Stimulated activated CD4-positive, alpha-beta T cell treated with anti-CD3 and anti-CD28 coated beads, TNF-alpha, amount 100 ng/mL, for 4 hours (primary cell): ENCODE data around the gene SORBS1.
"Not testable (repeated sequence)": the region's sequence is repeated elsewhere in the genome, so short reads cannot be mapped to it uniquely, and the experiment has no call there.

Source experiments
- DNase-seq, 3 experiments: peaks; one replicate each; pipeline ENCODE4 v3.0.0-alpha.2; 2020; ENCODE audit warnings: low read depth in 3 of 3

The SORBS1 gene

DNA sequence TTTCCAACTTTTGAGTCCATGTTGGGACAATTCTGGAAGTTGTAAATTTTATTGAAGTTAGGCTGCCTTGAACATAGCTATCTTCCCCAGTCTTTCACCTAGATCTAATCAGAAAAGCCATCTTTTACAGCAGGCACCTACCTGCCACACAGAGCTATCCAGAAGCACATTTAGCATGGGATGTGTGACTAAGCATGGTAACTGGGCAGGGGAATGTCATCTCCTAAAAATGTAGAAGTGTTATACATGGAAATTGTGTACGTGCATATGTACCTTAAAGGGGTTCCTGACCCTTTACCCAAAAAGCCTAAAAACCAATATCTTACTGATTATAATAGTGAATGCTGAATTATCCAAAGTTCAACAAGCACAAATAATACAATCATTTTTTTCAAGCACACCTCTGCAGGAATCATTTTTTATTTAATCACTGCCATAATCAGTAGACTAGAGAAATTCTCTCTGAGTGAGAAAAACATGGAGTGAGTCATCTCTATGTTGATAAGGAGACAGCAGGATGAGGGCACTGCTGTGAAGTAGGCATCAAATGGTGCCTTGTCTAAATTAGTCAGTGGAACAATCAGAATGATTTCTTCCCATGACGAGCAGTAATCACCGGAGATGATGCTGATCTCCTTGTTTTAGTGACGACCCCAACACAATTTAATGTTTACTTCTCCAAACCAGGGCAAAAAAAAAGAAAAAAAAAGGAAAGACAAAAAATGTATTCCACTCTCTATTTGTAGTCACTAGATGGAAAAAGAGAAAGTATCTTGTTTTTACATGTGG, 75.9 kb downstream of the SORBS1 start:
- DNase-seq: no peak

- DNase-seq: no peak
These were observed 78.5 kb downstream of the SORBS1 start for GRCh38 chr10:95482501-95483233.

GRCh38 chr10:95480901-95481491, 80.2 kb downstream of the SORBS1 start:
- DNase-seq: no peak

DNA sequence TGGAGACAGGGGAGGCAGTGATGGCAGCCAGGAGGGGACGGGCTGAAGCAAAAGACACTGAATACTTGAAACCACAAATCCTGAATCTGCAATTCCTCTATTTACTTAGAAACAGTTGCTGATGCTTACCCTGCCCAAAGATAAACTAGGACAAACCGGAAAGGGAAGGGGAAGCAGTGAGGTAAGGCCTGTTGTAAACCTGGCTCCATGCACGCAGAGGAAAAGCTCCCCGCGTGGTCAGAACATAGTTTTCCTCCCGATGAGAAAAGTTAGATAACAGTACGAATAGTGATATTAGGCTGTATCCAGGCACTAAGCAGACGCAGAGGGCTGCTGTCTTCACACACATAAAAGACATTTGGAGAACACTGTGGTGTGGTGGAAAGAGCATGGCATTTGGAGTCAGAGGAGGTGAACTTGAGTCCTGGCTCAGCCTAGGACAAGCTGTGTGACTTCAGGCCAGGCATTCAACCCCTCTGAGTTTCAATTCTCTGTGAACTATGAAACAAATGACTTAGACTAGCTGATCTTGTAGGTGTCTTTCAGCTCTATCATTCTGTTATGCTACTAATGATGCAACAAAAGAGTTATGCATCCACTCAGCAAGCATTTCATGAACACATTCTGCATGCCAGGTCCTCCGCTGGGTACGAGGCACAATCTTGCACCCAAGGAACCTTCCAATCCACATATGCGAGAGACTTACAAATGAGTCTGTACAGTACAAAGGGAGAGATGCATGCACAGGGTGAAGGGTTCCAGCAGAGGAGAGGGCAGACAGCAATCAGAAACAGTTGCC, 80.9 kb downstream of the SORBS1 start:
- no peak for DNase-seq

- DNase-seq: no peak
These were observed 82.2 kb downstream of the SORBS1 start for GRCh38 chr10:95478935-95479334.

DNA sequence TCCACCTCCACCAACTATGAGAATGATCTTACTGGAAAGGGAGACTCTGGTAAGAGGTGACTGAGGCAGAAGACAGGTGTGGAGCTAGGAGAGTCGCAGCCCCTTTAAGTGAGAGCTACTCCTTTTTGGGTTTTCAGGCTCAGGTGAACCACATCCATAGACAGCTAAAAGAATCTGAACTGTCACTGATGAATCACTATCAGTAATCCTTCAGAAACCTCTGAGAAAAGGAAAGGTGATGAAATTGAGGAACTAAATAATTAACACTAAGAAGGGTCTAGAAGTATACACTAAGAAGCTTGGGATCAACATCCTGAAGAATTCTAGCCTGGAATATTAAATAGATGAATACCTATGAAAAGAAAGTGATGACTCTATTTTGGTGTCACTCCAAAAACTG, 83.0 kb downstream of the SORBS1 start:
- no peak for DNase-seq

DNA sequence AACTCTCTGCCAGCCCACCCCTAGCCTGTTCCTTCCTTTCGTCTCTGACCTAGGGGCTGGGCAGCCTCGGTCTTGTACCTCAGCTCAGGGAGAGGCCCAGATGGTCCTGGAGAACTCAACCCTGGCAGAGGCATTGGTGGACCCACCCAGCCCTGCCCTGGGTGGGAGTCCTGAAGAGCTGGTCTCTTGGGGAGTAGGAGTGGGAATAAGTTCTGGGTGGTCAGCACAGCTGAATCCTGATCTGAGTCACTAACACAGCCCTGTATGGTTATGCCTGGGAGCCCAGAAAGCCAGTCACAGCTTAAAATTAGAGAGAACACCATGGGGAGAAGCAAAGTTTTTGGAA, 84.0 kb downstream of the SORBS1 start:
- DNase-seq: no peak

DNA sequence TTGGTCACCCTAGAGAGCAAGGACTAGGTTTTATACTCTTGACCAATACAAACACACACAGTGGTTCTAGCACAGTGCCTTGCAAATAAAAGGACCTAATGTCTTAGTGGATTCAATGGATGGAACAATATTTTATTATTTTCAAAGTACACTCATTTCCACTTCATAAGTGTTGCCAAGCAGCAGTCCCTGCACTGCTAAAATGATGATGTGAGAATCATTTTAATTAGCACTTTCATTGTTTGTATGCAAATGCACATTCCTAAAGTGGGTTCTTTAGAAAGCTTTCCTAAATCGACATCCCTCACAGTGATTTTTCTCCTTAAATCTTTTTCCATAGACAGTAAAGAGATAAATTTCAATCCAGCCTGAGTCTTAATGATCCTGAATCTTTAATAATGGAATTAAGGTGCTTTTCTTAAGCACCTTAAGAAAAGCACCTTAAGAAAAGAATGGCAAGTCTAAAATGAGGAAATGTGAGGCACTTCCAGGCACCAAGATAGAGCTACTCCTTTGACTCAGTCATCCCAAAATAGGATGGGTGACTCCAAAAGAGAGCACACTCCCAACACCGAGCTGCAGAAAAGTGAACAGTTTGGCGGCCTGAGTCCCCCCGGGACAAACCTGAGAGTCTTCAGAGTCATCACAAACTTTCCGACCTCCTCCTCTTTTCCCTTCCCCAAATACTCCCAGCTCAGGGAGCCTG, 84.5 kb downstream of the SORBS1 start:
- no peak for DNase-seq

DNA sequence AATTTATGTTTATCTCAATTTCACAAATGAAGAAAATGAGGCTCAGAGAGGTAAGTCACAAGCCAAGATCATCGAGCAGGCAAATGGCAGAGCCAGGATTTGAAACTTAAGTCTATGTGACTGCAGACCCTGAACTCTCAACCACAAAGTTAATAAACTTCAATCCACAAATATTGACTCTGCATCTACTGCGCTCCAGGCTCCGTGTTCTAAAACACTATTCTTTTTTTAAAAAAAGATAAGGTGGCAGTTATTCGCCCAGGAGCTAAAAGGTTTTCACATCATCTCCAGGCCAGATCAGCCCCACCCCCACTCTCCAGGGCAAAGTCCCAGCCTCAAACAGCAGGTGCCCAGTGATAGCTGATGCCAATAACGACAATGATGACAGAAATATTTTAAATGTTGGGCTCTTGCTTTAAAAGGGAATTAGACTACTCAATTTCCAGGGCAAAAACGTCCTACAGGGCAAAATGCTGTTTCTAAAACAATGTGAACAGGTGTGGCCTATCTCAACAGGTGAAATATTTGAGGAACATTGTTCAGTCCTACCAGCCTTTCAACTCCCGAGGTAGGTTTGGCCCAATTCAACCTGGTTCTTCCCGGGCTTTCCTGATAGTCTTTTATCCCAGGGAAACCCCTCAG, 85.2 kb downstream of the SORBS1 start:
- no peak for DNase-seq

DNA sequence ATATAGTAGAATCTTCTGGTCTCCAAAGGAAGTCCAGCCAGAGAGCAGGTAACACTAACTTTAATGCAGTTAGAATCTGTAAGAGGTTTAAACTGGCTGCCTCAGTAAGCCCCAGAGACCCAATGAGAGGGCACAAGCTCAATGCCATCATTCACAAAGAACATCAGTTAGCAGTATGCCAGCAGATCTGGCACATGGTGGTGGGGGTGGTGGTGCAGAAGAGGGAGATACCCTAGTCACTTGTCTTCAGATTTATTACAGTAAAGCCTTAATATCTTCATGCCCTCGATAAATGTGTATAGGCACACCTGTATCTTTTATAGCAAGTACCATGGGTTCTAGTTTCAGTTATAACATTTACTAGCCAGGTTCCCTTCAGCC, 86.2 kb downstream of the SORBS1 start:
- no peak for DNase-seq

- DNase-seq: no peak
These were observed 86.8 kb downstream of the SORBS1 start for GRCh38 chr10:95474228-95475002.

GRCh38 chr10:95472304-95473088, 88.7 kb downstream of the SORBS1 start:
- no peak for DNase-seq

DNA sequence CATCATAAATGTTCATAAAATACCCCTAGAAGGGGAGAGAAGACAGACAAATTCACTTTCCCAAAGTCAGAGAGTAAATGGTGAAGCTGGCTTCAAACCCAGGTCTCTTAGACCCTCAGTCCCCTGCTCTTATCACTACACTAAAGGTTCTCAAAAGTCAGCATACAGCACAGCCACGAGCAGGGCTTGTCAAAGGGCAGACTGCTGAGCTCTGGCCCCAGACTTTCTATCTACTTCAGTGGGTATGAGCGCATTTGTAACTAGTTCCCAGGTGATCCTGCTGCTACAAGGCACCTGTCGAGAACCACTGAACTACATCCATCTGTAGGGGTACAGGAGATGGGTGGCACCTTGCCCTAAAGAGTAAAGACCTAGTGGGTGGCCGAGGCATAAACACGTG, 91.5 kb downstream of the SORBS1 start:
- DNase-seq: no peak

DNA sequence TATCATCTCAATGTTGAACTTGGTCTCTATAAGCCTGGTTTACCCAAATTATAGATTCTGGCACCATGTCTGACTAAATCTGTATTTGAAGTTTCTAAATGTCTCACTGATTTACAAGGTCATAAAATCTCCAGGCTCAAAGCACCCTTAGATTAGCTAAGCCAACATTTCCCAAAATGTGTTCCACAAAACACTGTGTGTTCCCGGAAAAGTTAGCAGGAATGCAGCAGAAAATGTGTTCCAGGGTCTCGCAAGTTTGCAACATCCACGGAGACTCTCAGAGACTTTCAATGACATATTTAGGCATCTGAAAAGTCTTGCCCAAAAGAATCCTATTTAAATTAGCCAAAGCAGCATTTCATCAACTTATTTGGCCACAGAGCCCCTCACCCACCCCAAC, 91.9 kb downstream of the SORBS1 start:
- no peak for DNase-seq

DNA sequence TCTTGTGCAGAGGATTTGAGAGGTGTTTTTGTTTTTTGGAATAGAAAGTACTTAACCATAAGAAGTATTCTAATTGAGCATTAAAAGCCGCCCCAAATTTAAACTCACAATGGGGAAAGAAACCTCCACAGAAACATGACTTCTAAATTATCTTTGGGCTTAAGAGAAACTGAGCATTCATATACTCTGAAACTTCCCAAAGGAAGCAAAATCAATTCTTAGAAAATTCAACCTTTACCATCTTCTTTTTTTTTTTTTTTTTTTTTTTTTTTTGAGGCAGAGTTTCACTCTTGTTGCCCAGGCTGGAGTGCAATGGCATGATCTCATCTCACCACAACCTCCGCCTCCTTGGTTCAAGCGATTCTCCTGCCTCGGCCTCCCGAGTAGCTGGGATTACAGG, 93.5 kb downstream of the SORBS1 start:
- not testable (repeated sequence) for DNase-seq

DNA sequence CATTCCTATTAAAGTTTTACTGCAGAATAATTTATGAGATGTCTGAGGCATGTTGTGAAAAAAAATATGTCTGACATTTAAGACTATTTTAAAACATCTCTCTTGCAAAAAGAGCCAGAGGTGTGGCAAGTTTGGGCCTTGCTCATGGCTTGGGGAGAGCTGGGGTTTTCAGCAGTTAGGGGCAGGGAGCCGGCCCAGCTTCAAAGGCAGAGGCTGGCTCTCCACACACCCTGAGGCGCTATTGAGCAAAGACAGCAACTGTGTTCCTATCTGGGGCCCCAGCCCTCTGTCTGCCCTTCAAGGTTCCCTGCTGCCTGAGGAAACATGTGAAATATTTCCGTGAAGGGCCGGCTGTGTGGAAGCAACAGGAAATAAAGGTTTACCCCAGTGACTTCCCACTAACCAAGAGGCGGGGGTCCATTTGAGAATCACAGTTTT, 94.0 kb downstream of the SORBS1 start:
- DNase-seq: no peak

- DNase-seq: no peak
These were observed 94.7 kb downstream of the SORBS1 start for GRCh38 chr10:95466436-95466835.

- DNase-seq: no peak
These were observed 96.9 kb downstream of the SORBS1 start for GRCh38 chr10:95464280-95464679.
